Measurements from ENCODE around the gene MBD6. TPM values are rescaled to one million over a fixed set of nuclear protein-coding genes. Genes with fewer than 3 reads are reported as not detected.

Gene MBD6
- total RNA-seq, 4 donors from 2014 or later, result 38.0 to 144 (median 71.5) TPM

DNA sequence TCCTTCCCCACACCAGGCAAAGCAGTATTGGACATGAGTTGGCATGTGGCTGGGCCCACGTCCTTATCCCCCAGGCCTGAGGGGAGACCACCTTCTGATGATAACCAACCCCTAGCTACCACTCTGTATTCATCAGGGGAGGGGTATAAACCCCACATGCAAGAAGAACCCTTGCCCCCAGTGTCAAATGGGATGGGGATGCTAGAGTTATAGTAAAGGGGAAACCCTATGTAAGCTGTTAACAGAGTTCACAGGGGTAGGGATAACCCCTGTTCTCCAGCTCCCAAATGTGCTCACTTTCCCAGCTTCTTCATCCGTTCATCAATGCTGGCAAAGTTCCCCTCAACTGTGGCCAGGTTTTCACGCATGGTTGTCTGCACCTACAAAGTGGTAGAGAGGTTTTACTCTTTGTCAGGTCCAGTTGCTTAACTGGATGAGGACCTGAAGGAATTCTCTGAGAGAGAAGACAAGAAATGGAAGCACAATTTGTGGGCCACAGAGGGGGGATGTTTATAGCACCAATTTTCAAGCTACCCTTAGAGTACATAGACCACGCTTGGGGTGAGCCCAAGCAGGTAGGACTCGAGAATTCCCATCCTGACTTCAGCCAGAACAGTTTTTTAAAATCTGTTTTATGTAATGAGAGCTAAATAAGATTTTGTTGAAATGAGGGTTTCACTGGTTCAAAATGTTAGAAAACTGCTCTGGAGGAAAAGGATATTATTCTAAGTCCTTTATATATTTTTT lies 7.9 kb downstream of the MBD6 start:
- TF ChIP-seq, protein P1, sequence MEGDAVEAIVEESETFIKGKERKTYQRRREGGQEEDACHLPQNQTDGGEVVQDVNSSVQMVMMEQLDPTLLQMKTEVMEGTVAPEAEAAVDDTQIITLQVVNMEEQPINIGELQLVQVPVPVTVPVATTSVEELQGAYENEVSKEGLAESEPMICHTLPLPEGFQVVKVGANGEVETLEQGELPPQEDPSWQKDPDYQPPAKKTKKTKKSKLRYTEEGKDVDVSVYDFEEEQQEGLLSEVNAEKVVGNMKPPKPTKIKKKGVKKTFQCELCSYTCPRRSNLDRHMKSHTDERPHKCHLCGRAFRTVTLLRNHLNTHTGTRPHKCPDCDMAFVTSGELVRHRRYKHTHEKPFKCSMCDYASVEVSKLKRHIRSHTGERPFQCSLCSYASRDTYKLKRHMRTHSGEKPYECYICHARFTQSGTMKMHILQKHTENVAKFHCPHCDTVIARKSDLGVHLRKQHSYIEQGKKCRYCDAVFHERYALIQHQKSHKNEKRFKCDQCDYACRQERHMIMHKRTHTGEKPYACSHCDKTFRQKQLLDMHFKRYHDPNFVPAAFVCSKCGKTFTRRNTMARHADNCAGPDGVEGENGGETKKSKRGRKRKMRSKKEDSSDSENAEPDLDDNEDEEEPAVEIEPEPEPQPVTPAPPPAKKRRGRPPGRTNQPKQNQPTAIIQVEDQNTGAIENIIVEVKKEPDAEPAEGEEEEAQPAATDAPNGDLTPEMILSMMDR (IDR thresholded peaks at IDR 0.05), result no peak
- no peak for TF ChIP-seq POLR2A (IDR thresholded peaks at IDR 0.05)
- Histone ChIP-seq H3K9me3 (no peaks in the 10 kb centered on the region), H3K27ac (no peak overlapping the region), H3K36me3 (peaks cover 0 to 100% (median 4%) of the 10 kb centered on the region in 3 donors), H3K27me3 (no peaks in the 10 kb centered on the region), H3K4me3 (no peak overlapping the region), H3K4me1 (peaks cover 0 to 5% (median 0%) of the 10 kb centered on the region in 4 donors)
- DNase-seq, result no peak

DNA sequence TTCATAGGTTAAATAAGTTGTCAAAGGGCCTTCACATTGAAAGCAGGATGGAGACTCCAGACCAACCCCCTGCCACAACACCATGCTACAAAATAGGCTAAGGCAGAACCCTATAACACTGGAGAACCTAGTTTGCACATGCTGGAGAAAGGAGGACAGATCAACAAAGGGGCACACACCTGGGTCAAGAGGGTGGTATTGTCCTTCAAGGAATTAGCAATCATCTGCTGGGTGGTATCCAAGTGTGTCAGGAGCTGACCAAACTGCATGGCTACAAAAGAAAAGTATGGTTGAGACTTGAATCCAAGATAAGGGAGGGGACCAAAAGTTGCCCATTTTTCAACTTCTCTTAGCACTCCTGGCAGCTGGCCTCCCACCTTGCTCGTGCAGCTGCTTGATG lies 9.2 kb downstream of the MBD6 start:
- no peak for DNase-seq
- H3K9me3 ChIP-seq, result no peaks in the 10 kb centered on the region
- no peak overlapping the region for H3K4me3 ChIP-seq
- no peaks in the 10 kb centered on the region for H3K4me1 ChIP-seq
- H3K27me3 ChIP-seq, result no peaks in the 10 kb centered on the region
- H3K27ac ChIP-seq, result no peak overlapping the region
- no peak for TF ChIP-seq POLR2A (IDR thresholded peaks at IDR 0.05)
- TF ChIP-seq, protein P1 (IDR thresholded peaks at IDR 0.05), result no peak
- H3K36me3 ChIP-seq, result peaks cover 0 to 88% (median 4%) of the 10 kb centered on the region in 3 donors

DNA sequence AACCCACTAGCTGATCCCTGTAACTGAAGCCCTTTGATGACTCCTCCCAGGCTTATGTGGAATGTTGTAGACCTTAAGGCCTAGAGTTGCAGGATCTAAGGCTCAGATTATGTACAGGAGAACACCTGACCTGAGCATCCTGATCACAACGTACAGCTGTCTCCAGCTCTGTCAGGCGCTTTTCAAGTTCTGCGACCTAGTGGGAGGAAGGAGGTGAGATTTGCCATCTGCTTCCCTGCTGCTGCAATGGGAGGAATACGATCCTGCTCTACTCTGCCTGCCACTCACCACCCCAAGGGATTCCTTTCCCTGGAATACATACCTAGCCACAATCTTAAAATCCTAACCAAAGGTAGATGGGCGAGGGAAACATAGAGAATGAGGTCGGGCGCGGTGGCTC lies 10.5 kb downstream of the MBD6 start:
- no peaks in the 10 kb centered on the region for H3K4me1 ChIP-seq
- no peaks in the 10 kb centered on the region for H3K9me3 ChIP-seq
- TF ChIP-seq, protein P1 (IDR thresholded peaks at IDR 0.05), result no peak
- no peaks in the 10 kb centered on the region for H3K27me3 ChIP-seq
- peaks cover 0 to 85% (median 4%) of the 10 kb centered on the region in 3 donors for H3K36me3 ChIP-seq
- no peak for DNase-seq
- H3K4me3 ChIP-seq, result no peak overlapping the region
- H3K27ac ChIP-seq, result no peak overlapping the region

DNA sequence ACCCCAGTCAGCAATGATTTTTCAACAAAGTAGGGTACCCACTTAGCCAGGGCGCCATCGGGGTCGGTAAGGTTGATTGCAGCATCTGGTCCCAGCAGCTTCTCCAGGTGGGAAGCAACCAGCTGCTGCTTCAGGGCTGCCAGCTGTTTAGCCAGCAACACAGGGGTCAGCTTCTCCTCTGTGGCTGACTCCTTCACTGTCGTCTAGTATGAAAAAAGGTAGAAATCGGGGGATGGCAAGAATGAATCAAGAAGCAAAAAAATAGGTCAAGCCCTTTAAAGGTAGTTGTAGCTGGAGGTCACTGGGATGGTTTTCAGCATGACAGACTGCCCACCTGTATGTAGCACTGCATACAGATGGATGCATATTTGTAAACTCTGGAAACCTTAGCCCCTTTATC lies 11.6 kb downstream of the MBD6 start:
- Histone ChIP-seq H3K27ac (no peak overlapping the region), H3K36me3 (peaks cover 0 to 85% (median 4%) of the 10 kb centered on the region in 3 donors)
- DNase-seq, result no peak

DNA sequence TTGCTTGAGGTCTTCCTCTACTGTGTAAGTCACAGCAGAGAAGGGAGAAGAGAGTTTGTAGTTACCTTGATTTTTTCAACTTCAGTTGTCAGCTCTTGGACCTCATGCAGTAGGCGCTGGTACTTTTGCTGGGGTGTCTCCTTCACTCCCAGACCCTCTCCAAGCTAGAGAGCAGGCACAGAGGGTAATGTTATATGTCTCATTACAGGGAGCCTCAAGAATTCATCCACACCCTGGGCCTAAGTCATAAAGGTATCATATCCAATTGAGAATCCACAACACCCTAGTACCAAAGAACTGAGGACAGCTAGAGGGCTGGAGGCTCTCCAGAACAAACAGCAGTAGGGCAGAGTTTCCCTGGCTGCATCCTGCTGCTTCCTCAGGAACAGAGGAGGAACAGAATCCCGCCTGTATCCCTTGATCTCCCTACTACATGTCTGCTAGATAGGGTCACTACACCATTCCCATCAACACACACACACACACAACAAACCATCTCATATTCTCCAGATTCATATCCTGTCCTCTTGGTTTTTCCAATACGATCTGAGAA lies 12.4 kb downstream of the MBD6 start:
- no peak for TF ChIP-seq POLR2A (IDR thresholded peaks at IDR 0.05)
- TF ChIP-seq, protein P1 (IDR thresholded peaks at IDR 0.05), result no peak
- no peak for DNase-seq
- no peaks in the 10 kb centered on the region for H3K4me1 ChIP-seq

More for the DNA sequence above, 11.6 kb downstream of the MBD6 start:
- TF ChIP-seq, protein P1 (IDR thresholded peaks at IDR 0.05), result no peak
- TF ChIP-seq POLR2A (IDR thresholded peaks at IDR 0.05), result no peak
- Histone ChIP-seq H3K4me1 (no peaks in the 10 kb centered on the region), H3K9me3 (no peaks in the 10 kb centered on the region), H3K4me3 (no peak overlapping the region), H3K27me3 (no peaks in the 10 kb centered on the region)

More for the DNA sequence above, 12.4 kb downstream of the MBD6 start:
- no peaks in the 10 kb centered on the region for H3K27me3 ChIP-seq
- peaks cover 0 to 82% (median 0%) of the 10 kb centered on the region in 3 donors for H3K36me3 ChIP-seq
- H3K9me3 ChIP-seq, result no peaks in the 10 kb centered on the region
- H3K4me3 ChIP-seq, result no peak overlapping the region
- no peak overlapping the region for H3K27ac ChIP-seq

All from Peyer's patch (tissue), 4 donors.